Endodermal cell (in vitro differentiated cells): Measurements from ENCODE around the gene OPCML. TPM values are rescaled to one million over a fixed set of nuclear protein-coding genes. Genes with fewer than 3 reads are reported as not detected.

Experiments
- DNase-seq: peaks from one replicate; pipeline ENCODE4 v3.0.0-alpha.2; 2017
- H3K27ac ChIP-seq: 2 replicates; pipeline ENCODE4 v1.5.1; 2013; ENCODE audit warnings: mild to moderate bottlenecking, low read depth, low read length, moderate library complexity
- H3K27me3 ChIP-seq: 2 replicates; pipeline ENCODE4 v1.6.1; 2013; ENCODE audit warnings: mild to moderate bottlenecking, low read length, moderate library complexity; ENCODE audit not compliant: insufficient read depth, control insufficient read depth, poor library complexity, severe bottlenecking
- H3K36me3 ChIP-seq: 2 replicates; pipeline ENCODE4 v1.7.0; 2013; ENCODE audit warnings: mild to moderate bottlenecking, low read length, moderate library complexity; ENCODE audit not compliant: control insufficient read depth, insufficient read depth
- H3K4me1 ChIP-seq: one replicate; pipeline ENCODE4 v1.7.0; 2013; ENCODE audit warnings: low read length; ENCODE audit not compliant: control insufficient read depth, insufficient read depth
- H3K4me3 ChIP-seq: 2 replicates; pipeline ENCODE4 v1.5.1; 2013; ENCODE audit warnings: mild to moderate bottlenecking, low read length, moderate library complexity
- H3K9ac ChIP-seq: 2 replicates; pipeline ENCODE4 v1.6.1; 2013; ENCODE audit warnings: mild to moderate bottlenecking, low read length, moderate library complexity; ENCODE audit not compliant: poor library complexity, severe bottlenecking; ENCODE audit errors: extremely low read depth
- H3K9me3 ChIP-seq: 2 replicates; pipeline ENCODE4 v1.6.1; 2013; ENCODE audit warnings: mild to moderate bottlenecking, low read length, moderate library complexity; ENCODE audit not compliant: control insufficient read depth
- H3K27ac Mint-ChIP-seq: 2 replicates; pipeline ENCODE4 v1.8.0; 2020; ENCODE audit warnings: mixed read lengths
- H3K27me3 Mint-ChIP-seq: 2 replicates; pipeline ENCODE4 v1.8.0; 2021; ENCODE audit warnings: mild to moderate bottlenecking, mixed read lengths; ENCODE audit not compliant: insufficient read depth
- H3K36me3 Mint-ChIP-seq: 2 replicates; pipeline ENCODE4 v1.8.0; 2020; ENCODE audit warnings: low read depth, mixed read lengths
- H3K4me1 Mint-ChIP-seq: 2 replicates; pipeline ENCODE4 v1.8.0; 2020; ENCODE audit warnings: mixed read lengths
- H3K4me3 Mint-ChIP-seq: 2 replicates; pipeline ENCODE4 v1.8.0; 2020; ENCODE audit warnings: mild to moderate bottlenecking, moderate library complexity, mixed read lengths
- H3K9me3 Mint-ChIP-seq: 2 replicates; pipeline ENCODE4 v1.8.0; 2020; ENCODE audit warnings: mild to moderate bottlenecking, mixed read lengths
- WGBS, 2 experiments: methylation state at CpG; one replicate each; pipeline versions ENCODE4 v1.1.5 to v1.1.7; 2013; ENCODE audit warnings: missing lambda C conversion rate in 2 of 2, mixed read lengths in 1 of 2; ENCODE audit not compliant: insufficient coverage in 1 of 2, insufficient read length in 1 of 2; 5-methylcytosine and 5-hydroxymethylcytosine counted together
- total RNA-seq, 2 donors: library from RNA; stranded (reverse); fragmentation: NEBNext Ultra II Directional in 1 of 2; extraction: Animal tissue kit (Norgen Biotek cat#: 25700) in 1 of 2; gene quantifications; 2 replicates in 1 of 2; 3 replicates in 1 of 2; pipeline ENCODE4 v1.2.1, GENCODE V29; 2021
- TF ChIP-seq, protein P1 (sequence below): fragments of 200-600 bp; sonication (generic); conservative IDR thresholded peaks from 2 replicates; pipeline ENCODE4 v1.5.0; 2021; ENCODE audit warnings: antibody characterized with exemption, mild to moderate bottlenecking

Gene OPCML
- total RNA-seq, 2 donors from 2014 or later, result 0.49 to 0.86 TPM

DNA sequence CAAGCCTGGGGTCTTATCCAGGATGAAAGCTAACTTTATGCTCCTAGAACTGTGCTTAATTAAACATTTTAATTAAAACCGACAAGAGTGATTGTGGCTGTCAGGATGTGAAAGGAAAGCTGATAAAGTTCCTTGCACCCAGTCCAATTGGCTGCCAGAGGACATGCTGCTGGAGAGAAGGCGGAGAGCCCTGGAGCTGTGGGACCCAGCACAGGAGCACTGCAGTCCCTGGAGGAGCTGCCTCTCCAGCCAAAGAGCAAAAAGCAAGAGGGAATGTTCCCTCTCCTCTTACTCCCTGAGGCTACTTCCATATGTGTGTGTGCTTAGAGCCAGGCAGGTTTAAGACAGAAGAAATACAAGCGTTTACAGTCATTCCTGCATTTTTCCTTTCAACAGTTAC lies 118.6 kb downstream of the OPCML start:
- Mint-ChIP-seq H3K4me3 (no peak overlapping the region), H3K4me1 (peaks cover 25% of the 10 kb centered on the region), H3K36me3 (peaks cover under 1% of the 10 kb centered on the region), H3K27ac (no peak overlapping the region), H3K27me3 (peaks cover 6% of the 10 kb centered on the region), H3K9me3 (peaks cover under 1% of the 10 kb centered on the region)
- Histone ChIP-seq H3K9me3 (peaks cover 1% of the 10 kb centered on the region), H3K9ac (no peak overlapping the region), H3K4me3 (no peak overlapping the region), H3K36me3 (no peaks in the 10 kb centered on the region), H3K4me1 (no peaks in the 10 kb centered on the region), H3K27me3 (no peaks in the 10 kb centered on the region), H3K27ac (no peak overlapping the region)
- 80 to 89% methylated on average over 1 to 3 of the region's 3 CpGs for WGBS, 2 experiments
- DNase-seq, result no peak
- TF ChIP-seq, protein P1, sequence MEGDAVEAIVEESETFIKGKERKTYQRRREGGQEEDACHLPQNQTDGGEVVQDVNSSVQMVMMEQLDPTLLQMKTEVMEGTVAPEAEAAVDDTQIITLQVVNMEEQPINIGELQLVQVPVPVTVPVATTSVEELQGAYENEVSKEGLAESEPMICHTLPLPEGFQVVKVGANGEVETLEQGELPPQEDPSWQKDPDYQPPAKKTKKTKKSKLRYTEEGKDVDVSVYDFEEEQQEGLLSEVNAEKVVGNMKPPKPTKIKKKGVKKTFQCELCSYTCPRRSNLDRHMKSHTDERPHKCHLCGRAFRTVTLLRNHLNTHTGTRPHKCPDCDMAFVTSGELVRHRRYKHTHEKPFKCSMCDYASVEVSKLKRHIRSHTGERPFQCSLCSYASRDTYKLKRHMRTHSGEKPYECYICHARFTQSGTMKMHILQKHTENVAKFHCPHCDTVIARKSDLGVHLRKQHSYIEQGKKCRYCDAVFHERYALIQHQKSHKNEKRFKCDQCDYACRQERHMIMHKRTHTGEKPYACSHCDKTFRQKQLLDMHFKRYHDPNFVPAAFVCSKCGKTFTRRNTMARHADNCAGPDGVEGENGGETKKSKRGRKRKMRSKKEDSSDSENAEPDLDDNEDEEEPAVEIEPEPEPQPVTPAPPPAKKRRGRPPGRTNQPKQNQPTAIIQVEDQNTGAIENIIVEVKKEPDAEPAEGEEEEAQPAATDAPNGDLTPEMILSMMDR, result no peak

DNA sequence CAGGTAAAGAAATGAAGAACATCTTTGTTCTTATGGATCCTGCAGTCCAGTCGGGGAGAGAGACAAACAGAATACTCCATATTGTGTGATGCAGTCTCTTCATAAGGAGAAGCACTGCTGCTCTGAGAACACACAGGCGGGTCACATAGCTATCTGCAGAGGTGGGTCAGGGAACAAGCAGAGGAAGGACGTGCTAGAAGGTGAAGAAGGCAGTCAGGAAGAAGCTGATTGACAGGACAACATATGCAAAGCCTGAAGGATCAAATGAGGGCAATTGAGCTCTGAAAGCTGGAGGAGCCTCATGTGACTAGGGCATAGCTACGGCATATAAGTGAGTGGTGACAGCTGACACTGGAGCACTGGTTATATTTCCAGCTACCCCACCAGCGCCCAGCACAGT lies 122.5 kb downstream of the OPCML start:
- Histone ChIP-seq H3K27ac (no peak overlapping the region), H3K9ac (no peak overlapping the region), H3K9me3 (no peaks in the 10 kb centered on the region), H3K4me1 (no peaks in the 10 kb centered on the region), H3K27me3 (no peaks in the 10 kb centered on the region), H3K4me3 (no peak overlapping the region), H3K36me3 (no peaks in the 10 kb centered on the region)
- peaks cover 6% of the 10 kb centered on the region for H3K4me1 Mint-ChIP-seq
- no peak overlapping the region for H3K4me3 Mint-ChIP-seq
- no peaks in the 10 kb centered on the region for H3K9me3 Mint-ChIP-seq
- peaks cover 1% of the 10 kb centered on the region for H3K27me3 Mint-ChIP-seq
- TF ChIP-seq, protein P1, result no peak
- 87 to 90% methylated on average over 3 to 5 of the region's 5 CpGs for WGBS, 2 experiments
- DNase-seq, result no peak
- H3K36me3 Mint-ChIP-seq, result no peaks in the 10 kb centered on the region
- no peak overlapping the region for H3K27ac Mint-ChIP-seq

DNA sequence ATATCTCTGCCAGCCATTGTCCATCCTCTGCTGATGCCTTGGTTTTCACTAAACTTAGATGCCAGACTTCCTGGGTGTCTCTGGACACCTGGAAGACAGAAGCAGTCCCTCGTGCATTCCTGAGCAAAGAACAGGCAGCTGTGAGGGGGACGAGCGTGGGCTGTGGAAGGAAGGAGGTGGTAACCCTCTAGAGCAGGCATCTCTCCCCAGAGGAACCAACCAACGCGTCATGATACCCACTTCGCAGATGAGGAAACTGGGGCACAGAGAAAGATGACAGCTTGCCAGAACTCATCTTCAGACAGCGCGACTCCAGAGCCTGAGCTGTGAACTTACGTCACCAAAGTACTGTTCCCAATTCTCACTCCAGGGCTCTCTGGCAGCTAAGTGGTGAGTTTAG lies 123.4 kb downstream of the OPCML start:
- Histone ChIP-seq H3K9ac (no peak overlapping the region), H3K4me1 (no peaks in the 10 kb centered on the region), H3K27ac (no peak overlapping the region), H3K4me3 (no peak overlapping the region), H3K36me3 (no peaks in the 10 kb centered on the region), H3K27me3 (no peaks in the 10 kb centered on the region), H3K9me3 (no peaks in the 10 kb centered on the region)
- no peaks in the 10 kb centered on the region for H3K9me3 Mint-ChIP-seq
- no peak for DNase-seq
- H3K27ac Mint-ChIP-seq, result no peak overlapping the region
- H3K27me3 Mint-ChIP-seq, result peaks cover 1% of the 10 kb centered on the region
- WGBS, 2 experiments, result 95 to 97% methylated on average over 6 to 9 of the region's 9 CpGs
- H3K36me3 Mint-ChIP-seq, result no peaks in the 10 kb centered on the region
- no peak overlapping the region for H3K4me3 Mint-ChIP-seq
- TF ChIP-seq, protein P1, result no peak
- peaks cover 5% of the 10 kb centered on the region for H3K4me1 Mint-ChIP-seq
